Transverse colon (tissue), 4 donors: ENCODE results near the gene ADK. TPM values are rescaled to one million over a fixed set of nuclear protein-coding genes. Genes with fewer than 3 reads are reported as not detected.

Source experiments
- DNase-seq: peaks from one replicate; pipeline ENCODE4 v3.0.0-alpha.2; 2019
- H3K27ac ChIP-seq, 4 donors: fragments of 200-600 bp; sonication (generic); 2 replicates each; pipeline ENCODE4 v1.5.1; 2016 to 2018; ENCODE audit warnings: inconsistent platforms in 4 of 4
- H3K27me3 ChIP-seq: fragments of 200-600 bp; sonication (generic); 2 replicates; pipeline ENCODE4 v1.5.1; 2017; ENCODE audit warnings: inconsistent platforms
- H3K36me3 ChIP-seq, 4 donors: fragments of 200-600 bp; sonication (generic); 2 replicates each; pipeline ENCODE4 v1.5.1; 2017 to 2019; ENCODE audit warnings: inconsistent platforms in 4 of 4
- H3K4me1 ChIP-seq, 4 donors: fragments of 200-600 bp; sonication (generic); 2 replicates each; pipeline ENCODE4 v1.5.1; 2017 to 2020; ENCODE audit warnings: inconsistent platforms in 4 of 4
- H3K4me3 ChIP-seq, 4 donors: fragments of 200-600 bp; sonication (generic); 1 replicate in 1 of 4; 2 replicates in 3 of 4; pipeline versions ENCODE4 v1.5.1 to v1.6.1; 2017 to 2019; ENCODE audit warnings: inconsistent platforms in 4 of 4
- H3K9me3 ChIP-seq, 2 donors: fragments of 200-600 bp; sonication (generic); 2 replicates each; pipeline ENCODE4 v1.5.1; 2017 to 2019; ENCODE audit warnings: inconsistent platforms in 2 of 2
- CTCF ChIP-seq, 5 experiments: fragments of 200-600 bp in 3 of 5; fragments of 450-650 bp in 2 of 5; sonication (generic) in 3 of 5; IDR thresholded peaks; 1 replicate in 2 of 5; 2 replicates in 3 of 5; pipeline ENCODE4 v1.5.1; 2016 to 2017; ENCODE audit warnings: antibody characterized with exemption in 5 of 5, inconsistent platforms in 3 of 5, mild to moderate bottlenecking in 2 of 5, moderate library complexity in 1 of 5
- EP300 ChIP-seq: sonication (generic); formaldehyde crosslinking; IDR thresholded peaks from one replicate; pipeline ENCODE4 v1.6.1; 2017; ENCODE audit warnings: antibody characterized with exemption, low read depth
- POLR2A ChIP-seq: fragments of 450-650 bp; IDR thresholded peaks from one replicate; pipeline ENCODE4 v1.6.1; 2016; ENCODE audit warnings: antibody characterized with exemption, mild to moderate bottlenecking, moderate library complexity
- POLR2AphosphoS5 ChIP-seq, 3 donors: sonication (generic); formaldehyde crosslinking; IDR thresholded peaks; one replicate each; pipeline ENCODE4 v1.6.1; 2016; ENCODE audit warnings: antibody characterized with exemption in 3 of 3
- WGBS, 2 donors: methylation state at CpG; one replicate each; pipeline ENCODE4 v1.1.5; 2018; ENCODE audit warnings: low coverage in 1 of 2; 5-methylcytosine and 5-hydroxymethylcytosine counted together
- in situ Hi-C, 4 donors: fragments of 200-750 bp; cut with MboI; loops; one replicate each; pipeline versions ENCODE4 v1.15.0 to v1.15.1; 2017; ENCODE audit warnings: low sequenced_read_pairs in 3 of 4, low pct_ligation_motif_present in 1 of 4, low pct_unique_long_range_greater_than_20kb in 1 of 4
- intact Hi-C: fragments of 100-400 bp; cut with DNase I; formaldehyde crosslinking; loops from one replicate; pipeline ENCODE4 v1.15.1; 2023; ENCODE audit warnings: low total_unique reads
- total RNA-seq, 4 donors: library from RNA; depleted of rRNA; stranded (reverse); fragments of >200 nt; gene quantifications; one replicate each; pipeline ENCODE4 v1.1.0, GENCODE V29; 2016

The ADK gene
- total RNA-seq, 4 donors from 2014 or later, result 6.8 to 25.2 (median 14.8) TPM

GRCh38 chr10:74600170-74600569 lies 449.1 kb downstream of the ADK start:
- Histone ChIP-seq H3K36me3 (no peaks in the 10 kb centered on the region), H3K27ac (no peak overlapping the region), H3K9me3 (peaks cover 0 to under 1% of the 10 kb centered on the region in 2 donors), H3K4me3 (no peak overlapping the region), H3K27me3 (no peaks in the 10 kb centered on the region), H3K4me1 (no peaks in the 10 kb centered on the region)
- no peak for DNase-seq
- WGBS, 2 donors, result 97 to 100% methylated on average over 2 of the region's 2 CpGs
- TF ChIP-seq CTCF (IDR thresholded peaks at IDR 0.05), result no peak
- in situ Hi-C loops (no loop called here), intact Hi-C loops (no loop called here)

GRCh38 chr10:74602576-74602975 lies 451.6 kb downstream of the ADK start:
- no peak for DNase-seq
- peaks cover 0 to 3% of the 10 kb centered on the region in 2 donors for H3K9me3 ChIP-seq
- no peaks in the 10 kb centered on the region for H3K4me1 ChIP-seq
- H3K27ac ChIP-seq, result no peak overlapping the region
- in situ Hi-C loops (no loop called here), intact Hi-C loops (no loop called here)
- no peaks in the 10 kb centered on the region for H3K27me3 ChIP-seq
- TF ChIP-seq POLR2AphosphoS5 (IDR thresholded peaks at IDR 0.05), result no peak
- no peak for TF ChIP-seq CTCF (IDR thresholded peaks at IDR 0.05)
- no peak for TF ChIP-seq EP300
- no peak for TF ChIP-seq POLR2A
- no peaks in the 10 kb centered on the region for H3K36me3 ChIP-seq
- WGBS, 2 donors, result 86 to 88% methylated on average over 2 of the region's 2 CpGs
- H3K4me3 ChIP-seq, result no peak overlapping the region

- no peak for DNase-seq
- H3K4me1 ChIP-seq, result no peaks in the 10 kb centered on the region
- intact Hi-C loops, result no loop called here
Observed at GRCh38 chr10:74610299-74610698, 459.3 kb downstream of the ADK start.

GRCh38 chr10:74612195-74612594 lies 461.2 kb downstream of the ADK start:
- intact Hi-C loops, result no loop called here
- in situ Hi-C loops, result no loop called here
- TF ChIP-seq CTCF (IDR thresholded peaks at IDR 0.05) (no peak), POLR2A (no peak), POLR2AphosphoS5 (IDR thresholded peaks at IDR 0.05) (no peak), EP300 (no peak)
- no peaks in the 10 kb centered on the region for H3K36me3 ChIP-seq
- H3K9me3 ChIP-seq, result no peaks in the 10 kb centered on the region
- no peak for DNase-seq
- no peak overlapping the region for H3K27ac ChIP-seq
- no peaks in the 10 kb centered on the region for H3K27me3 ChIP-seq
- H3K4me1 ChIP-seq, result no peaks in the 10 kb centered on the region
- H3K4me3 ChIP-seq, result no peak overlapping the region

More at GRCh38 chr10:74610299-74610698, 459.3 kb downstream of the ADK start:
- Histone ChIP-seq H3K27ac (no peak overlapping the region), H3K27me3 (no peaks in the 10 kb centered on the region), H3K36me3 (no peaks in the 10 kb centered on the region), H3K9me3 (peaks cover 0 to 1% of the 10 kb centered on the region in 2 donors), H3K4me3 (no peak overlapping the region)
- TF ChIP-seq POLR2A (no peak), POLR2AphosphoS5 (IDR thresholded peaks at IDR 0.05) (no peak), EP300 (no peak), CTCF (IDR thresholded peaks at IDR 0.05) (no peak)
- in situ Hi-C loops, result no loop called here
